H1 (cell line): ENCODE measurements around the gene BCKDHB. TPM values are rescaled to one million over a fixed set of nuclear protein-coding genes. Genes with fewer than 3 reads are reported as not detected.

Experiments
- polyA plus RNA-seq, 7 experiments: library from polyadenylated mRNA; depleted of rRNA in 3 of 7; stranded (reverse) in 5 of 7; unstranded in 2 of 7; fragments of >200 nt in 5 of 7; fragments of 200-250 nt in 2 of 7; gene quantifications; 1 replicate in 5 of 7; 2 replicates in 1 of 7; 4 replicates in 1 of 7; pipeline versions ENCODE4 v1.2.1 to v1.2.3, GENCODE V29; 2011 to 2013; ENCODE audit warnings: missing spikeins in 2 of 7, mixed read lengths in 2 of 7
- total RNA-seq: library from RNA; stranded (reverse); fragmentation: NEBNext Ultra II Directional; extraction: Animal tissue kit (Norgen Biotek cat#: 25700); gene quantifications from 2 replicates; pipeline ENCODE4 v1.2.1, GENCODE V29; 2021

BCKDHB gene
- total and polyA plus RNA-seq, 2 of the 8 experiments (the other 6 are each of a cell fraction or from before 2014, with no cell fraction given) = 22.1 to 30.8 TPM

Other genes with a start within 250 kb of the BCKDHB start
- gene ELOVL4, start 159.1 kb upstream of the BCKDHB start, total RNA-seq = 15.0 and 15.1 TPM in 2 replicates
- 1.8 and 2.0 TPM in 2 replicates for gene ELOVL4, start 159.1 kb upstream of the BCKDHB start, polyA plus RNA-seq (2011; rRNA removed)
- 62.2 and 63.2 TPM in 2 replicates for gene TTK, start 102.0 kb upstream of the BCKDHB start, total RNA-seq
- 6.3 and 11.9 TPM in 2 replicates for gene TTK, start 102.0 kb upstream of the BCKDHB start, polyA plus RNA-seq (2011; rRNA removed)